HT-29 (cell line): ENCODE measurements around the gene UVSSA. TPM values are rescaled to one million over a fixed set of nuclear protein-coding genes. Genes with fewer than 3 reads are reported as not detected.
A peak's percentile ranks its signal among the peaks of the same experiment; 100 is the strongest.
"Not testable (repeated sequence)": the region's sequence is repeated elsewhere in the genome, so short reads cannot be mapped to it uniquely, and the experiment has no call there.

Source experiments
- DNase-seq: peaks from one replicate; pipeline ENCODE4 v3.0.0-alpha.2; 2015; ENCODE audit warnings: low spot score
- total RNA-seq: library from RNA; depleted of rRNA; stranded (reverse); fragments of >200 nt; shearing (Covaris generic); gene quantifications from 2 replicates; pipeline ENCODE4 v1.2.3, GENCODE V29; 2014

The UVSSA gene
- total RNA-seq, 1 experiment from 2014 or later = 21.7 TPM

- no peak for DNase-seq
These were observed 15.0 kb downstream of the UVSSA start for GRCh38 chr4:1362046-1362445.

DNA sequence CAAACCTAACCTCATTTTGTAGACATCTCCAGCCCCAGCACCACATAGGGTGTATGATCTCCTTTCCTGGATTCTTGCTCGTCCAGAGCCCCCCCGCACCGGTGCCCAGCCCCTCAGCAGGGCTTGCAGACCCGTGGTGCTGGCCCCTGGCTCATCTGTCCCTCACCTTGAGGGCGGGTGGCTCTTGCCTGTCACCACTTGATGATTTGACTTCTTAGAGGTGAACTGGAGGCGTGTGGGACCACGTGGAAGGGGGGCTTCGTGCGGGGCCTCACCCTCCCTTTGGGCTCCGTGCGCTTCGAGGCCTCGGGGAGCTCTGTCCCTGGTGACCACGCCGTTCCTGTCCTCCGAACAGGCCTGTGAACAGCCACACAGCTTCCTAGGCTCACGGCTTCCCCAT is 15.5 kb downstream of the UVSSA start:
- DNase-seq = no peak

DNA sequence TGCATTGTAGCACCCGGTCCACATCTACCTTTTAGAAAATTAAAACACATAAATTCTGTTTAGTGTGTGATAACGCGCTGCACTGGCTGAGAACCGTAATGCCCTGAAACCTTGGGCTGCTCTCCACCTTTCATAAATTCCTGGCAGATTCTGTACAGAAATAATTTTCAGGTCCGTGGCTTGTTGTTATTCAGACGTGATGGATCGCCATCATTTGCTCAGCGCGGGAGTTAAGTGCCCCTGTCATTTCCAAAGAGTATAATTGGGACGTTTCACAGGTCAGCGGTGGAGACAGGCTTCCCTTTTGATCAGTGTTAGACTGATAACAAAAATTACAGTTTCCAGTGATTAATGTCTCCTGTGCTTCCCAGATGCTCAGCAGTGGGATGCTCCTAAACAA is 16.5 kb downstream of the UVSSA start:
- DNase-seq = no peak

DNA sequence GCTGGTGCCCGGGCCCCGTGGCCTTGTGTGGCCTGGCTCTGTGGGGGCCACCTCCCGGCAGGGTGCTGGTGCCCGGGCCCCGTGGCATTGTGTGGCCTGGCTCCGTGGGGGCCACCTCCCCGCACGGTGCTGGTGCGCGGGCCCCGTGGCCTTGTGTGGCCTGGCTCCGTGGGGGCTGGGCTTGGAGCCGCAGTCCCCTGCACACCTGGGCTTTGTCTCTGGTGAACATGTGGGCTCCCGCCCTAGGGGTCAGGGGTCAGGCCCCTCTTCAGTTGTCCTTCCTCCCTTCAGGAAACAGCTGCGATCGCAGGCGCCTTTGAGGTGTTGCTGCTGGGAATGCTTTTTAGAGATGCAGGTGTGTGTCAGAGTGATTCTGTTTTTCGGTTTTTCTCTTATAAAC is 17.2 kb downstream of the UVSSA start:
- DNase-seq = no peak

- no peak for DNase-seq
These were observed 17.7 kb downstream of the UVSSA start for GRCh38 chr4:1364748-1365147.

- DNase-seq = peak; percentile 46
These were observed 18.5 kb downstream of the UVSSA start for GRCh38 chr4:1365271-1366178.

DNA sequence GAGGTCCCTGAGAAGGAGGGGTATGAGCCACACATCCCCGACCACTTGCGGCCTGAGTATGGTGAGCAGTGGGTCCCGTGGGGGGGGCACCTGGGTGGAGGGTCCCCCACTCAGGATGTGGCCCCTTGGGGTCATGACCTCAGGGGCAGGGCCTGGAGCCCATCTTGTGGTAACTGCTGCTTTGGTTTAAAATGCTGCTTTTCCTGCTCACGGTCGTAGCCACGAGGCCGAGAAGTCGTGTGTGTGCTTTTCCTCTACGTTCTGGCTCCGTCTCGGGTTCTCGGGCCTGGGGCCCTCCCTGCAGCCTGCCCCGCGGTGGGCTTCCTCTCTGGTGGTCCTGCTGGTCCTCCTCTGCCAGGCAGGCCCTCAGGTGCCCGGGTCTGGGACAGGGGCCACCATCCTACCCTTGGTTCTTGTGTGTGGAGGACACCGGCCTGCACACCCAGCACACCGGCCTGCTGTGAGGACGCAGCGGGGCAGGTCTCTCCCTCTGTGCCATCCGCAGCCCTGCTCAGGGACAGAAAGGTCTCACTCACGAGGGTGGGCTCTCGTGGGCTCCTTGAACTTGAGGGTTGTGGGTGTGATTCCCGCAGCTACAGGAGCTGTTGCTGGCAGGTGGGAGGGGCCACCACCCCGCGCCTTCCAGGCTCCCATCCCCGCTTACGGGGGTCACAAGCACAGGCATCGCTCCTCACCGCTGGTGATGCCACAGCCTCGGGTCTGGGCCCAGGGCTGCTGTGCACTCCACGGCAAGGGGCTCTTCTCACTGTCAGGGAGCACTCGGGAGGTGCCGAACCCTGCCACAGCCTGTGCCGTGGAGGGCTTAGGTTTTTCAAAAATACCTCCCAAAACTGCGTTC is 19.6 kb downstream of the UVSSA start:
- DNase-seq = no peak

DNA sequence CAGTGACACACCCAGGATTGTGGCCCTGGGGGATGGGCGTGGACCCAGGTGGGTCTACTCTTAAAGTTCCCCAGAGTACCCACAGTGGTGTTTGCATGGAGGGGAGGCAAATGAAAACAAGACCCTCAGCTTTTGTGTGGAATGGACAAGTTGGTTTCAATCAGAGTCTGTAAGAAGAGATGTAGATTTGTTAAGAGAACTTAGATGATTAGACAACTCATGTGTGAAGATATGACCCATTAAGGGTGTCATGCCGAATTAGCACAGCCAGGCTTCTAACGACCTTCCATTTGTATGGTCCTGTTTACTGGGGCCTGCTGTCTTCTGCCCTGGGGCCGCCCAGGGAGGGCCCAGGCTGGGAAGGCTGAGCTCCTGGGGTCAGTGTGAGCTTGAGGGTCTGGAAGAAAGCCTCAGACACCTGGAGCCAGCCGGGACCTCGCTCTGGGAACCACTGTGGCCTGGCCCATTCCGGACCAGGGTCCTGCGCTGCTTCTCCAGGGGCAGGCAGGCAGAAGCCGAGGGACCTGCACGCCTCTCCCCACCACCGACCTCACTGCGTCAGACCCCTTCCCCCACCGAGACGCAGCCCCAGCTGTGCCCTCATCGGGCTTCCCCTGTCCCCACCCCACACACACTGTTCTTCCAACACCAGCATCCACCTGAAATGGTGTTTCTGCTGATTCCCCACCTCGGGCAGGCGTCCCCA is 20.4 kb downstream of the UVSSA start:
- DNase-seq = no peak

DNA sequence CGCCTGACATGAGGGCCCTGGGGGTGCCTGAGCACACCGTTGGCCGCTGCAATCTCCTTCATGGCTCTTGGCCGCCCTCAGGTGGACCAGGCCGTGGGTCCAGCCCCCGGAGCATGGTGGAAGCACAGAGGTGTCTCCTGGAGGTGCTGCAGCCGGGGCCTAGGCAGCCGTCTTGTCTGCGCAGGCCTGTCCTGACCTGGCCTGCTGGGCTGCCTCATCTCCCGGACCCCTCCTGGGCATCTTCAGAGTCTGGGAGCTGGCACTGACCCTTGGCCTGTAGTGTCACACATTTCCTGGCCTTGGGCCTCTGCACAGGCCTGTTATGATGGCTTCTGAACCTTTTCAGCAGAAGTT is 20.9 kb downstream of the UVSSA start:
- no peak for DNase-seq

- DNase-seq = no peak
These were observed 21.5 kb downstream of the UVSSA start for GRCh38 chr4:1368421-1369090.

DNA sequence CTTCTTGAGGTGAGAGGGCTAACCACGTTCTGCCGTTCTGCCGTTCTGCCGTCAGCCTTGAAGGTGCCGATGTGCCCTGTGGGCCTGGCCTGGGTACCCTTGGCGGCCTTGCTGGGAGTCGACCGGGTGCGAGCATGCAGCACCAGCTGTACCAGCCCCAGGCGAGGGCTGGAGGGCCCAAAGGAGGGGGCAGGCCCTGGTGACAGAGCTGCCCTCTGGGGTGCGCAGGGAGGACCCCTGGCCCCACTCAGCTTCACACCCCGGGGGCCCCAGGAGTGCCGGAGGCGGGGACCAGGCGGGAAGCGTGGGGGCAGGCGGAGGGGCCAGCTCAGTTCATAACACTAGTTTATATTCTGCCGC is 22.1 kb downstream of the UVSSA start:
- no peak for DNase-seq

GRCh38 chr4:1369479-1370079 is 22.6 kb downstream of the UVSSA start:
- no peak for DNase-seq

GRCh38 chr4:1370321-1371124 is 23.5 kb downstream of the UVSSA start:
- DNase-seq = no peak

DNA sequence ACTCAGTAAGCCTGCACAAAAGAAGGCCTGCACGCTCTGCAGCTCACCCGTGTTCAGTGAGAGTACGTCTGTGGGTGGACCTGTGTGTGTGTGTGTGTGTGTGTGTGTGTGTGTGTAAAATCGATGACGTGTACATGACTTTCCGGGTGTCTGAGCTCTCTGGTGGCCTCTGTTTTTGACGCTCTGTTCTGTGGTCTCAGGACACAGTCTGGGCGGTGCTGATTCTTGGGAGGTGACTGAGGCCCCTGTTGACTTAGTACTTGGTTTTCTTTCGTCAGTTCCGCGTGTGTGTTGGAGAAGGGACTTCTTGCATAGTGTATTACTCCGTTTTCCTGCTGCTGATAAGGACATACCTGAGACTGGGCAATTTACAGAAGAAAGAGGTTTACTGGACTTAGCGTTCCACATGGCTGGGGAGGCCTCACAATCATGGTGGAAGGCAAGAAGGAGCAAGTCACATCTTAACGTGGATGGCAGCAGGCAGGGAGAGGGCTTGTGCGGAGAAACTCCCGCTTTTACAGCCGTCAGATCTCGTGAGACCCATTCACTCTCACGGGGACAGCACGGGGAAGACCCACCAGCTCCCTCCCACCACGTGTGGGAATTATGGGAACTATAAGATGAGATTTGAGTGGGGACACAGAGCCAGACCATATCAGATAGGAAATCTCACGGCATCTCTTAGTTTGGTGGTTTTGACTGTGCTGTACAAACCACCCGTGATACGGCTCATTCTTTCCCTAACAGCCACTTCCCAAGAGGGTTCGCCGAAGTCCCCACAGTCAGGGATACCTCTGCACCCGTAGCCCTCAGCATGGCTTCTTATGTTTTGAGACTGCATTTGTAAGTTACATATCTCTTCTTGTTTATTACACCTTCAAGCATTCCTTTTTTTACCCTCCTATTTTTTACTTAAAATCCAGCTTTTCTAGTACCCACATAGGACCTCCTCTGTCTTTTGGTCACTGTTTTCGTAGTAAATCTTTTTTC is 24.5 kb downstream of the UVSSA start:
- DNase-seq = no peak

DNA sequence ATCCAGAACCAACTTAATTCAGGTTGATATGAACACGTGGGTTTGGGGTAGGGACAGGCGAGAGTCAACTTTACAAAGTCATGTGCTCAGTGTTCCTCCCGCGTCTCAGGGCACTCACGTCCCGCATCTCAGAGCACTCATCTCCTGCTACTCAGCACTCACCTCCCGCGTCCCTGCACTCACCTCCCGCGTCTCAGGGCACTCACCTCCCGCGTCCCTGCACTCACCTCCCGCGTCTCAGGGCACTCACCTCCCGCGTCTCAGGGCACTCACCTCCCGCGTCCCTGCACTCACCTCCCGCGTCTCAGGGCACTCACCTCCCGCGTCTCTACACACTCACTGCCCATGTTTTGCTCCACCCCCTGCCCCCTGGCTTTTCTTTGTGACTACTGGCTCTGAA is 25.6 kb downstream of the UVSSA start:
- DNase-seq = not testable (repeated sequence)

GRCh38 chr4:1373892-1374705 is 27.1 kb downstream of the UVSSA start:
- DNase-seq = no peak

GRCh38 chr4:1374706-1375045 is 27.7 kb downstream of the UVSSA start:
- DNase-seq = no peak

DNA sequence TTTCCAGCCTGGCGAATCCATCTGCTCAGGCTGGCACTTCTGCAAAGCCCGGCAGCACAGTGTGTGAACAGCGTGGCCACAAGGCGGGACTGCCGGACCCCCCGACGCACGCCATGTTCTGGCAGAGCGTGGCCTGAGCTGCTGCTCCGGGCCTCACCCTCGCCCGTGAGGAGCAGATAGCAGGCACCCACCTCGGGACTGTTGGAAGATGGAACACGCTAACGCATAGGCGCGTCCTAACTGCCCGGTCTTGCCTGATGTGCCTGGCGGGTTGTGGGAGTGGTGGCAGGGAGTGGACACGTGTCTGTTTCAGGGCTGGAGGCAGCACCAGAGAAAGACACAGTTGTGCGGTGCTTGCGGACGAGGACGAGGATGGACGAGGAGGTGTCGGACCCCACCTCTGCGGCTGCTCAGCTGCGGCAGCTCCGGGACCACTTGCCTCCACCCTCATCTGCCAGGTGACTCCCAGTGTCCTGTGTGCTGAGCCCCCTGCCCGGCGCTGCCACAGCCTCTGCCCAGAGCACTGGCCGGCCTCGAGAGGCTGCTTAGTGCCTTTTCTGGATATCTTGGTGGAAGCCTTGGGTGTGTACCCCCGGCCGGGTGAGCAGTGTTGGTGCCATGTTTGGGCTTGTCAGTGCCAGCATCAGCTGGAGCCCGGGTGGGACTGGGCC is 28.2 kb downstream of the UVSSA start:
- DNase-seq = no peak
